MM.1S (cell line): Measurements from ENCODE around the gene TRAPPC10.

Source experiments
- DNase-seq: peaks from one replicate; pipeline ENCODE4 v3.0.0-alpha.2; 2015
- H2AFZ ChIP-seq: fragments of 300-600 bp; sonication (generic); 2 replicates; pipeline ENCODE4 v1.6.0; 2016; ENCODE audit warnings: antibody characterized with exemption, low read length
- H3F3A ChIP-seq: fragments of 300-600 bp; sonication (generic); 2 replicates; pipeline ENCODE4 v1.6.1; 2016; ENCODE audit warnings: mild to moderate bottlenecking, antibody characterized with exemption, low read length, moderate library complexity, mixed read lengths; ENCODE audit not compliant: insufficient read depth
- H3K27ac ChIP-seq: fragments of 300-600 bp; sonication (generic); 2 replicates; pipeline ENCODE4 v1.5.1; 2016; ENCODE audit warnings: mild to moderate bottlenecking, low read length
- H3K27me3 ChIP-seq: fragments of 300-600 bp; sonication (generic); replicated peaks from 2 replicates; pipeline ENCODE4 v1.6.0; 2016; ENCODE audit warnings: low read length; ENCODE audit not compliant: insufficient read depth
- H3K36me3 ChIP-seq: fragments of 300-600 bp; sonication (generic); replicated peaks from 2 replicates; pipeline ENCODE4 v1.6.1; 2016; ENCODE audit warnings: mild to moderate bottlenecking, low read length, mixed read lengths; ENCODE audit not compliant: insufficient read depth
- H3K4me1 ChIP-seq: fragments of 300-600 bp; sonication (generic); 2 replicates; pipeline ENCODE4 v1.6.1; 2016; ENCODE audit warnings: low read length, mixed read lengths
- H3K4me2 ChIP-seq: fragments of 300-600 bp; sonication (generic); 2 replicates; pipeline ENCODE4 v1.6.0; 2016; ENCODE audit warnings: low read depth, low read length
- H3K4me3 ChIP-seq: fragments of 300-600 bp; sonication (generic); 2 replicates; pipeline ENCODE4 v1.5.1; 2016; ENCODE audit warnings: low read length, mixed read lengths
- H3K79me2 ChIP-seq: fragments of 300-600 bp; sonication (generic); 2 replicates; pipeline ENCODE4 v1.6.1; 2016; ENCODE audit warnings: mixed run types, low read length, mixed read lengths
- H3K9ac ChIP-seq: fragments of 300-600 bp; sonication (generic); 2 replicates; pipeline ENCODE4 v1.6.1; 2016; ENCODE audit warnings: low read length, mixed read lengths
- H3K9me2 ChIP-seq: fragments of 300-600 bp; sonication (generic); replicated peaks from 2 replicates; pipeline ENCODE4 v1.6.1; 2016; ENCODE audit warnings: mild to moderate bottlenecking, low read length, mixed read lengths; ENCODE audit not compliant: insufficient read depth
- H3K9me3 ChIP-seq: fragments of 300-600 bp; sonication (generic); replicated peaks from 2 replicates; pipeline ENCODE4 v1.6.1; 2016; ENCODE audit warnings: mild to moderate bottlenecking, low read length, mixed read lengths; ENCODE audit not compliant: insufficient read depth
- H4K20me1 ChIP-seq: fragments of 300-600 bp; sonication (generic); 2 replicates; pipeline ENCODE4 v1.6.1; 2016; ENCODE audit warnings: mild to moderate bottlenecking, low read length, moderate library complexity, mixed read lengths; ENCODE audit not compliant: insufficient read depth
- CTCF ChIP-seq: fragments of 300-600 bp; sonication (generic); IDR thresholded peaks from 2 replicates; pipeline ENCODE4 v1.5.1; 2016; ENCODE audit warnings: antibody characterized with exemption, low read length, mixed read lengths
- EZH2 ChIP-seq: fragments of 300-600 bp; sonication (generic); optimal IDR thresholded peaks from 2 replicates; pipeline ENCODE3; 2017; ENCODE audit warnings: low read depth, mild to moderate bottlenecking, antibody characterized with exemption, low read length, mixed read lengths
- EZH2phosphoT487 ChIP-seq: fragments of 300-600 bp; sonication (generic); IDR thresholded peaks from 2 replicates; pipeline ENCODE4 v1.6.1; 2018; ENCODE audit warnings: antibody characterized with exemption, low read length

Gene TRAPPC10

GRCh38 chr21:43974791-43975468, 37.2 kb upstream of the TRAPPC10 start:
- H3K36me3 ChIP-seq: no peaks in the 10 kb centered on the region; the same call in 1 of the 2 replicates
- TF ChIP-seq EZH2 (no peak), CTCF (no peak), EZH2phosphoT487 (no peak)
- H3K4me1 ChIP-seq: no peaks in the 10 kb centered on the region
- no peaks in the 10 kb centered on the region for H3F3A ChIP-seq
- no peak overlapping the region for H3K9ac ChIP-seq
- H3K27me3 ChIP-seq: no peaks in the 10 kb centered on the region
- no peaks in the 10 kb centered on the region for H3K9me3 ChIP-seq
- H3K79me2 ChIP-seq: no peaks in the 10 kb centered on the region
- no peak overlapping the region for H3K4me3 ChIP-seq
- H3K9me2 ChIP-seq: no peaks in the 10 kb centered on the region
- DNase-seq: no peak
- H4K20me1 ChIP-seq: no peaks in the 10 kb centered on the region
- H3K27ac ChIP-seq: no peak overlapping the region
- no peak overlapping the region for H3K4me2 ChIP-seq
- no peak overlapping the region for H2AFZ ChIP-seq

GRCh38 chr21:43975469-43976098, 36.5 kb upstream of the TRAPPC10 start:
- Histone ChIP-seq H3K4me2 (no peak overlapping the region), H3K9ac (no peak overlapping the region), H3K4me1 (no peaks in the 10 kb centered on the region), H3K27me3 (no peaks in the 10 kb centered on the region), H3F3A (no peaks in the 10 kb centered on the region), H2AFZ (no peak overlapping the region), H3K79me2 (no peaks in the 10 kb centered on the region), H4K20me1 (no peaks in the 10 kb centered on the region), H3K9me3 (no peaks in the 10 kb centered on the region), H3K9me2 (no peaks in the 10 kb centered on the region), H3K36me3 (no peaks in the 10 kb centered on the region; the same call in 1 of the 2 replicates), H3K4me3 (no peak overlapping the region), H3K27ac (no peak overlapping the region)
- peak; percentile 86 for DNase-seq
- TF ChIP-seq EZH2phosphoT487 (no peak), CTCF (peak; percentile 100)

GRCh38 chr21:43976661-43977060, 35.4 kb upstream of the TRAPPC10 start:
- Histone ChIP-seq H4K20me1 (no peaks in the 10 kb centered on the region), H3K4me3 (no peak overlapping the region), H3K9ac (no peak overlapping the region), H3K79me2 (no peaks in the 10 kb centered on the region), H3K36me3 (no peaks in the 10 kb centered on the region), H3K9me2 (no peaks in the 10 kb centered on the region), H2AFZ (no peak overlapping the region), H3K27me3 (no peaks in the 10 kb centered on the region), H3F3A (no peaks in the 10 kb centered on the region), H3K4me1 (no peaks in the 10 kb centered on the region), H3K27ac (no peak overlapping the region), H3K9me3 (no peaks in the 10 kb centered on the region), H3K4me2 (no peak overlapping the region)
- DNase-seq: no peak
- no peak for TF ChIP-seq CTCF
- no peak for TF ChIP-seq EZH2
- no peak for TF ChIP-seq EZH2phosphoT487
